K562 (cell line): ENCODE measurements around the gene GPM6B. TPM values are rescaled to one million over a fixed set of nuclear protein-coding genes. Genes with fewer than 3 reads are reported as not detected.
A peak's percentile ranks its signal among the peaks of the same experiment; 100 is the strongest.

ENCODE experiments used
- ATAC-seq: fragments of 200-7000 bp; cut with Tn5 transposase; 3 replicates; pipeline ENCODE4 v1.9.1; 2020; ENCODE audit warnings: moderate library complexity
- BruUV-seq: library from RNA; stranded (reverse); fragments of 400-500 nt; replicated peaks from 2 replicates; lab custom pipeline; 2021; lab: Mats Ljungman, UMichigan
- CTCF ChIA-PET: fragments of 300-600 bp; formaldehyde crosslinking; extraction: SDS; loops from one replicate; lab custom pipeline; 2021; ENCODE audit warnings: low intra/inter-chr PET ratio; lab: Yijun Ruan, JAX
- POLR2A ChIA-PET: fragments of 300-600, 350-650 bp; sonication (Branson Sonifier 250); formaldehyde crosslinking; extraction: SDS; loops from one replicate; lab custom pipeline; 2021; ENCODE audit warnings: antibody characterized with exemption, inconsistent platforms; lab: Yijun Ruan, JAX
- DNase-seq, 4 experiments: peaks; one replicate each; pipeline versions ENCODE4 v3.0.0 to v3.0.0-alpha.2; 2011 to 2018; ENCODE audit warnings: low spot score in 3 of 4, mixed read lengths in 3 of 4; ENCODE audit errors: extremely low read depth in 1 of 4
- FAIRE-seq: peaks from 2 replicates; lab custom pipeline; 2011; peaks lifted over from hg19 to GRCh38; lab: Jason Lieb, UNC
- H2AFZ ChIP-seq: 2 replicates; pipeline ENCODE4 v1.6.0; 2011; ENCODE audit warnings: low read depth, low read length, control low read depth, inconsistent platforms
- H3K27ac ChIP-seq: fragments of 200-600 bp; 3 replicates; pipeline ENCODE4 v1.8.0; 2011; ENCODE audit warnings: low read depth, mild to moderate bottlenecking, control low read depth, inconsistent platforms, low read length, moderate library complexity, mixed read lengths; ENCODE audit errors: extremely low read depth
- H3K27me3 ChIP-seq, 2 experiments: fragments of 300-600 bp in 1 of 2; 2 replicates in 1 of 2; 3 replicates in 1 of 2; pipeline versions ENCODE4 v1.6.0 to v1.8.0; 2011; ENCODE audit warnings: inconsistent platforms in 2 of 2, low read length in 2 of 2, mild to moderate bottlenecking in 1 of 2, mixed read lengths in 1 of 2, moderate library complexity in 1 of 2; ENCODE audit not compliant: control insufficient read depth in 2 of 2, insufficient read depth in 2 of 2
- H3K36me3 ChIP-seq: fragments of 300-600 bp; 3 replicates; pipeline ENCODE4 v1.8.0; 2011; ENCODE audit warnings: mild to moderate bottlenecking, low read length, inconsistent platforms; ENCODE audit not compliant: control insufficient read depth, insufficient read depth
- H3K4me1 ChIP-seq, 2 experiments: fragments of 200-600 bp in 1 of 2; replicated peaks in 1 of 2; 2 replicates in 1 of 2; 3 replicates in 1 of 2; pipeline versions ENCODE4 v1.5.1 to v1.8.0; 2011; ENCODE audit warnings: inconsistent platforms in 2 of 2, low read length in 2 of 2, mild to moderate bottlenecking in 1 of 2, mixed read lengths in 1 of 2, moderate library complexity in 1 of 2; ENCODE audit not compliant: control insufficient read depth in 2 of 2, insufficient read depth in 2 of 2
- H3K4me2 ChIP-seq: 2 replicates; pipeline ENCODE4 v1.6.1; 2011; ENCODE audit warnings: low read length, control low read depth, inconsistent platforms, mixed read lengths; ENCODE audit not compliant: insufficient read depth
- H3K4me3 ChIP-seq: fragments of 200-600 bp; sonication (generic), shearing (Covaris generic); 2 replicates; pipeline ENCODE4 v1.5.1; 2016; ENCODE audit warnings: control low read depth, inconsistent platforms
- H3K79me2 ChIP-seq: fragments of 200-600 bp; 3 replicates; pipeline ENCODE4 v1.8.0; 2011; ENCODE audit warnings: low read length, inconsistent platforms; ENCODE audit not compliant: control insufficient read depth, insufficient read depth
- H3K9ac ChIP-seq, 2 experiments: 2 replicates each; pipeline versions ENCODE4 v1.6.0 to v1.6.1; 2011; ENCODE audit warnings: low read depth in 2 of 2, low read length in 2 of 2, control low read depth in 1 of 2, inconsistent platforms in 1 of 2, mild to moderate bottlenecking in 1 of 2, mixed read lengths in 1 of 2; ENCODE audit not compliant: insufficient read depth in 1 of 2
- H3K9me1 ChIP-seq: one replicate; pipeline ENCODE4 v1.6.0; 2011; ENCODE audit warnings: inconsistent platforms, mild to moderate bottlenecking, low read length, moderate library complexity; ENCODE audit not compliant: control insufficient read depth, insufficient read depth
- H3K9me3 ChIP-seq: replicated peaks from 2 replicates; pipeline ENCODE4 v1.5.1; 2011; ENCODE audit warnings: low read depth, low read length, inconsistent platforms; ENCODE audit not compliant: control insufficient read depth, insufficient read depth
- H4K20me1 ChIP-seq: replicated peaks from 2 replicates; pipeline ENCODE4 v1.6.1; 2011; ENCODE audit warnings: low read length, inconsistent platforms, mixed read lengths; ENCODE audit not compliant: control insufficient read depth, insufficient read depth
- HDAC3 ChIP-seq: fragments of 450-650 bp; IDR thresholded peaks from 2 replicates; pipeline ENCODE4 v1.6.1; 2018; ENCODE audit warnings: borderline replicate concordance, mild to moderate bottlenecking, moderate library complexity; ENCODE audit not compliant: partially characterized antibody
- NFATC3 ChIP-seq: fragments of 450-650 bp; IDR thresholded peaks from 2 replicates; pipeline ENCODE4 v1.6.1; 2017; ENCODE audit warnings: mild to moderate bottlenecking
- PHF8 ChIP-seq: fragments of 200-600 bp; sonication (generic); IDR thresholded peaks from 2 replicates; pipeline ENCODE4 v1.6.1; 2012; ENCODE audit warnings: mixed run types, mild to moderate bottlenecking, inconsistent platforms, low read length, moderate library complexity, borderline replicate concordance
- RBBP5 ChIP-seq: fragments of 200-600 bp; sonication (generic); IDR thresholded peaks from 2 replicates; pipeline ENCODE4 v1.6.1; 2012; ENCODE audit warnings: borderline replicate concordance, mild to moderate bottlenecking, low read length, control low read depth, inconsistent platforms; ENCODE audit not compliant: insufficient read depth, poor library complexity, severe bottlenecking
- SPI1 ChIP-seq: IDR thresholded peaks from 2 replicates; pipeline ENCODE4 v1.6.1; 2011; ENCODE audit warnings: low read depth, low read length, control low read depth, borderline replicate concordance
- SRSF3 ChIP-seq: fragments of 200-400 bp; formaldehyde crosslinking; IDR thresholded peaks from 2 replicates; pipeline ENCODE4 v1.6.1; 2016; ENCODE audit warnings: mild to moderate bottlenecking, low read length, moderate library complexity; ENCODE audit not compliant: insufficient read depth
- TAL1 ChIP-seq: fragments of 450-650 bp; IDR thresholded peaks from 2 replicates; pipeline ENCODE4 v1.6.1; 2016; ENCODE audit warnings: mild to moderate bottlenecking
- ZBTB8A ChIP-seq: fragments of 450-650 bp; IDR thresholded peaks from 2 replicates; pipeline ENCODE4 v1.6.1; 2018; ENCODE audit warnings: mild to moderate bottlenecking, moderate library complexity; ENCODE audit not compliant: partially characterized antibody
- ZNF79 ChIP-seq: fragments of 250-450 bp; sonication (Bioruptor Pico); IDR thresholded peaks from 2 replicates; pipeline ENCODE4 v1.4.0; 2020; ENCODE audit warnings: low read depth, mild to moderate bottlenecking, moderate library complexity
- WGBS: fragments of 100-300 bp; shearing (Covaris generic); methylation state at CpG from one replicate; pipeline ENCODE4 v1.1.6; 2016; ENCODE audit warnings: low coverage, mixed read lengths; ENCODE audit not compliant: insufficient coverage; ENCODE audit errors: missing lambda C conversion rate; 5-methylcytosine and 5-hydroxymethylcytosine counted together
- in situ Hi-C: fragments of 300-500 bp; cut with MboI; formaldehyde crosslinking; loops from 4 replicates; pipeline ENCODE4 v1.15.0; 2018; ENCODE audit warnings: inconsistent platforms, mixed read lengths
- intact Hi-C: fragments of 100-400 bp; cut with micrococcal nuclease; formaldehyde crosslinking; loops from 2 replicates; pipeline ENCODE4 v1.14.2; 2022
- polyA plus RNA-seq, 8 experiments: library from polyadenylated mRNA; depleted of rRNA in 4 of 8; stranded (reverse) in 5 of 8; unstranded in 3 of 8; fragments of >200 nt; fragmentation: Nextera tagmentation in 2 of 8; fragmentation: Illumina TruSeq in 1 of 8; extraction: Ambion mirVana in 2 of 8; extraction: Trizol in 1 of 8; gene quantifications; 2 replicates each; pipeline versions ENCODE4 v1.2.1 to v1.2.3, GENCODE V29; 2011 to 2014; ENCODE audit warnings: inconsistent platforms in 1 of 8, missing spikeins in 1 of 8
- total RNA-seq, 7 experiments: library from RNA; depleted of rRNA in 6 of 7; stranded (reverse); fragments of >200 nt in 6 of 7; fragmentation: Illumina TruSeq in 2 of 7; extraction: Trizol in 2 of 7; gene quantifications; 2 replicates each; pipeline versions ENCODE4 v1.2.1 to v1.2.3, GENCODE V29; 2011 to 2021; ENCODE audit warnings: low replicate concordance in 1 of 7
- TF ChIP-seq, protein P1 (sequence below): fragments of 450-650 bp; formaldehyde crosslinking; IDR thresholded peaks from 2 replicates; pipeline ENCODE4 v1.4.0; 2020; ENCODE audit warnings: mild to moderate bottlenecking, moderate library complexity
- TF ChIP-seq, protein P2 (sequence below): IDR thresholded peaks from 2 replicates; pipeline ENCODE4 v1.6.1; 2016; ENCODE audit warnings: missing genetic modification characterization, missing compliant biosample characterization

Gene GPM6B
- total and polyA plus RNA-seq, 9 of the 15 experiments (the other 6 are each of a cell fraction or from before 2014, with no cell fraction given), result 0.14 to 0.32 TPM; not detected in 7

GRCh38 chrX:13780868-13781427 lies 35.9 kb downstream of the GPM6B start:
- Histone ChIP-seq H3K9me1 (no peaks in the 10 kb centered on the region), H2AFZ (no peak overlapping the region), H3K4me3 (no peak overlapping the region), H3K4me1 (no peaks in the 10 kb centered on the region), H3K27me3 (peaks cover 6 to 23% of the 10 kb centered on the region in 2 experiments; a peak in 4 of 5 replicates), H3K4me2 (no peak overlapping the region), H3K79me2 (no peaks in the 10 kb centered on the region), H3K9ac (no peak overlapping the region), H3K9me3 (no peaks in the 10 kb centered on the region), H3K36me3 (no peaks in the 10 kb centered on the region), H3K27ac (no peak overlapping the region), H4K20me1 (no peaks in the 10 kb centered on the region)
- in situ Hi-C loops (no loop called here), intact Hi-C loops (no loop called here)
- POLR2A ChIA-PET, result interaction anchor here (0.9 to 1.7 kb wide), 2 partner anchors 8 to 14 kb away, joined by 3 read pairs; no protein-coding TSS in a partner anchor
- ATAC-seq, result peak; percentile 52; the same call in 1 of the 3 replicates
- WGBS, result 0% methylated on average over 2 of the region's 7 CpGs
- DNase-seq, result no peak
- TF ChIP-seq NFATC3, result no peak
- TF ChIP-seq ZBTB8A, result no peak
- TF ChIP-seq PHF8, result no peak
- TF ChIP-seq TAL1, result no peak
- no peak for TF ChIP-seq SPI1
- TF ChIP-seq ZNF79 (CRISPR knock-in tag), result no peak
- TF ChIP-seq SRSF3, result no peak
- TF ChIP-seq HDAC3, result no peak
- TF ChIP-seq, protein P1, sequence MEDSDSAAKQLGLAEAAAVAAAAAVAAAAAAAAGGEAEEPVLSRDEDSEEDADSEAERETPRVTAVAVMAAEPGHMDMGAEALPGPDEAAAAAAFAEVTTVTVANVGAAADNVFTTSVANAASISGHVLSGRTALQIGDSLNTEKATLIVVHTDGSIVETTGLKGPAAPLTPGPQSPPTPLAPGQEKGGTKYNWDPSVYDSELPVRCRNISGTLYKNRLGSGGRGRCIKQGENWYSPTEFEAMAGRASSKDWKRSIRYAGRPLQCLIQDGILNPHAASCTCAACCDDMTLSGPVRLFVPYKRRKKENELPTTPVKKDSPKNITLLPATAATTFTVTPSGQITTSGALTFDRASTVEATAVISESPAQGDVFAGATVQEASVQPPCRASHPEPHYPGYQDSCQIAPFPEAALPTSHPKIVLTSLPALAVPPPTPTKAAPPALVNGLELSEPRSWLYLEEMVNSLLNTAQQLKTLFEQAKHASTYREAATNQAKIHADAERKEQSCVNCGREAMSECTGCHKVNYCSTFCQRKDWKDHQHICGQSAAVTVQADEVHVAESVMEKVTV (CRISPR knock-in tag), result no peak
- TF ChIP-seq RBBP5, result no peak
- TF ChIP-seq, protein P2, sequence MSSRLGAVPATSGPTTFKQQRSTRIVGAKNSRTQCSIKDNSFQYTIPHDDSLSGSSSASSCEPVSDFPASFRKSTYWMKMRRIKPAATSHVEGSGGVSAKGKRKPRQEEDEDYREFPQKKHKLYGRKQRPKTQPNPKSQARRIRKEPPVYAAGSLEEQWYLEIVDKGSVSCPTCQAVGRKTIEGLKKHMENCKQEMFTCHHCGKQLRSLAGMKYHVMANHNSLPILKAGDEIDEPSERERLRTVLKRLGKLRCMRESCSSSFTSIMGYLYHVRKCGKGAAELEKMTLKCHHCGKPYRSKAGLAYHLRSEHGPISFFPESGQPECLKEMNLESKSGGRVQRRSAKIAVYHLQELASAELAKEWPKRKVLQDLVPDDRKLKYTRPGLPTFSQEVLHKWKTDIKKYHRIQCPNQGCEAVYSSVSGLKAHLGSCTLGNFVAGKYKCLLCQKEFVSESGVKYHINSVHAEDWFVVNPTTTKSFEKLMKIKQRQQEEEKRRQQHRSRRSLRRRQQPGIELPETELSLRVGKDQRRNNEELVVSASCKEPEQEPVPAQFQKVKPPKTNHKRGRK (tag), result no peak
- no TSS peak for BruUV-seq
- no peak for FAIRE-seq
- CTCF ChIA-PET, result no interaction called here
